Left lung (tissue), 10 donors: Measurements from ENCODE around the gene RAB9A. TPM values are rescaled to one million over a fixed set of nuclear protein-coding genes. Genes with fewer than 3 reads are reported as not detected.
A peak's percentile ranks its signal among the peaks of the same experiment; 100 is the strongest.
"Not testable (repeated sequence)": the region's sequence is repeated elsewhere in the genome, so short reads cannot be mapped to it uniquely, and the experiment has no call there.

ENCODE experiments used
- ATAC-seq: fragments of 200-7000 bp; cut with Tn5 transposase; one replicate; pipeline ENCODE4 v1.9.1; 2020; ENCODE audit warnings: moderate library complexity
- DNase-seq, 4 donors: peaks; one replicate each; pipeline ENCODE4 v3.0.0-alpha.2; 2013 to 2020
- H3K27ac ChIP-seq, 2 donors: fragments of 200-600 bp; sonication (generic) in 1 of 2; one replicate each; pipeline versions ENCODE4 v1.5.0 to v1.8.0; 2020 to 2021
- H3K27me3 ChIP-seq, 2 donors: fragments of 200-600 bp; sonication (generic) in 1 of 2; one replicate each; pipeline versions ENCODE4 v1.5.0 to v1.8.0; 2020 to 2021
- H3K36me3 ChIP-seq, 2 donors: fragments of 200-600 bp; sonication (generic) in 1 of 2; one replicate each; pipeline versions ENCODE4 v1.5.0 to v1.8.0; 2020 to 2021
- H3K4me1 ChIP-seq, 2 donors: fragments of 200-600 bp; one replicate each; pipeline ENCODE4 v1.8.0; 2021
- H3K4me3 ChIP-seq, 2 donors: fragments of 200-600 bp; sonication (generic) in 1 of 2; one replicate each; pipeline versions ENCODE4 v1.5.0 to v1.8.0; 2020 to 2021; ENCODE audit warnings: mild to moderate bottlenecking in 1 of 2
- H3K9me3 ChIP-seq, 2 donors: fragments of 200-600 bp; sonication (generic) in 1 of 2; one replicate each; pipeline versions ENCODE4 v1.5.0 to v1.8.0; 2020 to 2021
- CTCF ChIP-seq, 2 donors: fragments of 200-600 bp; sonication (generic) in 1 of 2; IDR thresholded peaks; one replicate each; pipeline versions ENCODE4 v1.5.0 to v1.8.0; 2021; ENCODE audit warnings: antibody characterized with exemption in 2 of 2
- intact Hi-C, 2 donors: fragments of 100-400 bp; cut with DNase I; formaldehyde crosslinking; loops; one replicate each; pipeline versions ENCODE4 v1.11.2 to v1.14.2; 2022
- polyA plus RNA-seq, 6 donors: library from polyadenylated mRNA; unstranded; fragments of 120-200 nt; gene quantifications; one replicate each; pipeline ENCODE4 v1.2.1, GENCODE V29; 2013; ENCODE audit not compliant: insufficient read length in 6 of 6
- total RNA-seq, 2 donors: library from RNA; stranded (reverse); fragmentation: NEBNext Ultra II Directional; extraction: Animal tissue kit (Norgen Biotek cat#: 25700); gene quantifications; one replicate each; pipeline ENCODE4 v1.2.1, GENCODE V29; 2021
- donor health status: DM: no; HTN: yes; CAD: no.
- donor health status: DM: no; HTN: no; CAD: no.

Gene RAB9A
- total and polyA plus RNA-seq, 8 donors = 22.5 to 32.4 (median 24.5) TPM

DNA sequence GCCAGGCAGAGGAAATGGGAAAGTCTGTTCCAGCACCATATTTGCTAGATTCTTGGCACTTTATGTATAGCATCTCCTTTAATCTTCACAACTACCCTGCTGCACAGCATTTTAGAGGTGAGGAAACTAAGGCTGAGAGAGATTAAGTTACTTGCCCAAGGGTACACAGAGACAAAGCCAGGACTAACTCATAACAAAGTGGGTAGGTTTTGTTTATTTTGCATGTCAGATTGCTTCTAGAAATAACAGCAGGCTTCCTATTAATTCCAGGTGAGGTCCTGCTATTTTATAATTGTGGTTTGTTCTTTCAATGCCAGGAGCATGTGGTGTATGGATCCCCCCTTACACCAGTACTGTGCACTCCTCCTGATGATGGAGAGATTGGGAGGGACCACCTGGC lies 21.0 kb upstream of the RAB9A start:
- TF ChIP-seq CTCF (IDR thresholded peaks at IDR 0.05) = no peak
- DNase-seq (no peak), ATAC-seq (no peak)
- intact Hi-C loops = no loop called here
- no peak overlapping the region for H3K4me3 ChIP-seq
- no peaks in the 10 kb centered on the region for H3K27me3 ChIP-seq
- no peaks in the 10 kb centered on the region for H3K9me3 ChIP-seq
- no peak overlapping the region for H3K27ac ChIP-seq
- H3K4me1 ChIP-seq = peaks cover 0 to 9% of the 10 kb centered on the region in 2 donors
- H3K36me3 ChIP-seq = no peaks in the 10 kb centered on the region

DNA sequence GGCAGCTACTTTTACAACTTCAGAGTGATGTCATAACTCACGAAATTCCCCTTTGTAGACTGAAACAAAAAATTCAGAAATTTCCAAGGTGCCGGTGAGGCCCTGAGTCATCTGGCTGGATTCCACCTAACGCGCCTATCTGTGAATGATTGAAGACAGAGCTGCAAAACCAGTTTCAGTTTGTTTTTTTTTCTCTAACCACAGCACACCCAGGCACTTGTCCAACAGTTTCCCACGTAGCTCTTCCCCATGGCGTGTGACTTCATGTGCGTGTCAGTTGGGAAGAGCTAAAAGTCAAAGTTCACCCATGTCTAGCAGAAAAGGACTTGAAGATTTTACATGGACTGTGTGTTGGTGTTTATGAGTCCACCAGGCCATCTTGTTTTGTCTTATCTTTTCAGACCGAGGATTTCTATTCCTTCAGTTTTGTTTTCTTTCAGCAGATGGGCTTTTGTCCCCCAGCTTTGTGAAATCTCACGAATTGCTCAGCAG lies 19.6 kb upstream of the RAB9A start:
- Histone ChIP-seq H3K27ac (peak overlapping the region; percentile 9 to 60), H3K27me3 (no peaks in the 10 kb centered on the region), H3K9me3 (no peaks in the 10 kb centered on the region), H3K4me1 (peaks cover 0 to 9% of the 10 kb centered on the region in 2 donors), H3K36me3 (no peaks in the 10 kb centered on the region), H3K4me3 (no peak overlapping the region)
- intact Hi-C loops = no loop called here
- no peak for TF ChIP-seq CTCF (IDR thresholded peaks at IDR 0.05)
- peak in 2 of 4 donors; percentile 67 to 70 for DNase-seq
- peak; percentile 83 for ATAC-seq

- DNase-seq, H3K36me3 ChIP-seq, H3K4me3 ChIP-seq, ATAC-seq, intact Hi-C loops, H3K27me3 ChIP-seq, H3K4me1 ChIP-seq, H3K9me3 ChIP-seq: not testable (repeated sequence)
- H3K27ac ChIP-seq = peak overlapping the region; percentile 9 to 60
Measured at GRCh38 chrX:13669755-13670154, 19.2 kb upstream of the RAB9A start.

GRCh38 chrX:13670197-13670596 lies 18.7 kb upstream of the RAB9A start:
- H3K9me3 ChIP-seq = no peaks in the 10 kb centered on the region
- no peaks in the 10 kb centered on the region for H3K36me3 ChIP-seq
- no peak overlapping the region for H3K27ac ChIP-seq
- TF ChIP-seq CTCF (IDR thresholded peaks at IDR 0.05) = no peak
- no peaks in the 10 kb centered on the region for H3K27me3 ChIP-seq
- no peak overlapping the region for H3K4me3 ChIP-seq
- intact Hi-C loops = no loop called here
- peaks cover 0 to 3% of the 10 kb centered on the region in 2 donors for H3K4me1 ChIP-seq
- ATAC-seq = no peak
- DNase-seq = no peak

GRCh38 chrX:13673016-13673415 lies 15.9 kb upstream of the RAB9A start:
- Histone ChIP-seq H3K27ac (no peak overlapping the region), H3K4me1 (peaks cover 0 to 3% of the 10 kb centered on the region in 2 donors), H3K4me3 (no peak overlapping the region), H3K9me3 (no peaks in the 10 kb centered on the region), H3K27me3 (no peaks in the 10 kb centered on the region), H3K36me3 (no peaks in the 10 kb centered on the region)
- TF ChIP-seq CTCF (IDR thresholded peaks at IDR 0.05) = no peak
- ATAC-seq (no peak), DNase-seq (no peak)
- intact Hi-C loops = no loop called here

DNA sequence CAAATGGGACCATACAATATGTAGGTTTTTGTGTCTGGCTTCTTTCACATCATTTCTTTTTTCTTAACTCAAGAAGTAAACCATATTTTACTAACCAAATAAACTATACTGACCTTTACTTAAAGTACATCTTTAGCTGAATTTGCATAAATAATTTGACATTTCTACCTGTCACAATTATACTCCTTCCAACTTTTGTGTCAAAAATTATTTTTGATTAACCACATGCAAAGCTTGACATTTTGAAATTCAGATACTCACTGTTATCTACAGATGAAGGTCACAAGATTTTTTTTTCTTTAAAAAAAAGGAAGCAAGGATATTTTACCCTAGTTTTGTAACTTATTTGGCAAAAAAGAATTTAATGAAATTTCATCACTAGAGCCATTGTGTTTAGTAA lies 12.0 kb upstream of the RAB9A start:
- Histone ChIP-seq H3K9me3 (no peaks in the 10 kb centered on the region), H3K27ac (no peak overlapping the region), H3K27me3 (no peaks in the 10 kb centered on the region), H3K4me1 (no peaks in the 10 kb centered on the region), H3K4me3 (no peak overlapping the region), H3K36me3 (no peaks in the 10 kb centered on the region)
- no peak for TF ChIP-seq CTCF (IDR thresholded peaks at IDR 0.05)
- no peak for ATAC-seq
- no peak for DNase-seq
- intact Hi-C loops = no loop called here

GRCh38 chrX:13679700-13680099 lies 9.2 kb upstream of the RAB9A start:
- H3K36me3 ChIP-seq, H3K9me3 ChIP-seq, H3K27ac ChIP-seq, intact Hi-C loops, H3K4me1 ChIP-seq, ATAC-seq, DNase-seq, H3K27me3 ChIP-seq, H3K4me3 ChIP-seq: not testable (repeated sequence)
